Measurements from ENCODE around the gene F3.

DNA sequence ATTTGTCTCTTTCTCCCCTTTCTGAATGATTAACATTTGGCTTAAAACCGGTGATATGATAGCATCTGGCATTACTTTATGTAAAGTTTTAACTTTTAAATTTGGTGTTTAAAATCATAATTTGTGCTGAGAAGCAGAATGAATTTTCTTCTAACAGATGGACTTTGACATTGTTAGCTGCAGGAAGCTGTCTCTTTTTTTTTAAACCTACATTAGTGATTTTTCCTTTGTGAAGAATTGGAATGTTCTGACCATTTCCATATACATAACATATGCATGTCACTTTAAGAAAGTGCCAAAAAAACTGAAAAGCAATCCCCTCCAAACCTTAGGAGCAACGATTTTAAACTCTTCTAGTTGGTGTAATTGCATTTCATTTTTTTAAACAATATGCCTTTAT, 22.2 kb downstream of the F3 start:
- TF ChIP-seq, protein P1, sequence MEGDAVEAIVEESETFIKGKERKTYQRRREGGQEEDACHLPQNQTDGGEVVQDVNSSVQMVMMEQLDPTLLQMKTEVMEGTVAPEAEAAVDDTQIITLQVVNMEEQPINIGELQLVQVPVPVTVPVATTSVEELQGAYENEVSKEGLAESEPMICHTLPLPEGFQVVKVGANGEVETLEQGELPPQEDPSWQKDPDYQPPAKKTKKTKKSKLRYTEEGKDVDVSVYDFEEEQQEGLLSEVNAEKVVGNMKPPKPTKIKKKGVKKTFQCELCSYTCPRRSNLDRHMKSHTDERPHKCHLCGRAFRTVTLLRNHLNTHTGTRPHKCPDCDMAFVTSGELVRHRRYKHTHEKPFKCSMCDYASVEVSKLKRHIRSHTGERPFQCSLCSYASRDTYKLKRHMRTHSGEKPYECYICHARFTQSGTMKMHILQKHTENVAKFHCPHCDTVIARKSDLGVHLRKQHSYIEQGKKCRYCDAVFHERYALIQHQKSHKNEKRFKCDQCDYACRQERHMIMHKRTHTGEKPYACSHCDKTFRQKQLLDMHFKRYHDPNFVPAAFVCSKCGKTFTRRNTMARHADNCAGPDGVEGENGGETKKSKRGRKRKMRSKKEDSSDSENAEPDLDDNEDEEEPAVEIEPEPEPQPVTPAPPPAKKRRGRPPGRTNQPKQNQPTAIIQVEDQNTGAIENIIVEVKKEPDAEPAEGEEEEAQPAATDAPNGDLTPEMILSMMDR (IDR thresholded peaks at IDR 0.05; ENCODE audit: low read length), result no peak
- no peak for TF ChIP-seq EZH2 (IDR thresholded peaks at IDR 0.05; ENCODE audit: borderline replicate concordance, low read length)
